ENCODE data around the gene CHRNE. TPM values are rescaled to one million over a fixed set of nuclear protein-coding genes. Genes with fewer than 3 reads are reported as not detected.

CHRNE gene
- total and polyA plus RNA-seq, 2 of the 8 experiments (the other 6 are each of a cell fraction or from before 2014, with no cell fraction given) = 0.15 to 0.33 TPM

DNA sequence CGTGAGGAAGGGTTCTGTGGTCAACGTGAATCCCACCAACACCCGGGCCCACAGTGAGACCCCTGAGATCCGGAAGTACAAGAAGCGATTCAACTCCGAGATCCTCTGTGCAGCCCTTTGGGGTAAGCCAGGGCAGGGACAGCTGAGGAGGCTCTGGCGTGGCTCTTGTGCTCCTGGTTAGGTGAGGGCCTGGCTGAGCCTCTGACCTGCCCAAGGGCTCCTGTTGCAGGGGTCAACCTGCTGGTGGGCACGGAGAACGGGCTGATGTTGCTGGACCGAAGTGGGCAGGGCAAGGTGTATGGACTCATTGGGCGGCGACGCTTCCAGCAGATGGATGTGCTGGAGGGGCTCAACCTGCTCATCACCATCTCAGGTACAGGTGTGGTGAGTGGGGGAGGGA, 7.8 kb downstream of the CHRNE start (continued):
- TF ChIP-seq, protein P1, sequence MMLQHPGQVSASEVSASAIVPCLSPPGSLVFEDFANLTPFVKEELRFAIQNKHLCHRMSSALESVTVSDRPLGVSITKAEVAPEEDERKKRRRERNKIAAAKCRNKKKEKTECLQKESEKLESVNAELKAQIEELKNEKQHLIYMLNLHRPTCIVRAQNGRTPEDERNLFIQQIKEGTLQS (IDR thresholded peaks at IDR 0.05; ENCODE audit: insufficient read depth, low read depth, low read length) = no peak
- TF ChIP-seq SUZ12 (IDR thresholded peaks at IDR 0.05; ENCODE audit: low read length) (no peak), TAF7 (optimal IDR thresholded peaks at IDR 0.05; ENCODE audit: borderline replicate concordance, low read depth, low read length) (no peak), POLR2AphosphoS5 (IDR thresholded peaks at IDR 0.05; ENCODE audit: low read depth, low read length) (no peak)

Measured in H1 (cell line).